ENCODE results near the gene KCNT2.

The KCNT2 gene

GRCh38 chr1:196450143-196451095 lies 157.8 kb downstream of the KCNT2 start:
- no peak for TF ChIP-seq CTCF (IDR thresholded peaks at IDR 0.05; ENCODE audit: low read depth, low read length)
- TF ChIP-seq EZH2phosphoT487 (IDR thresholded peaks at IDR 0.05; ENCODE audit: low read depth): no peak
- Histone ChIP-seq H3K9ac (ENCODE audit: low read length) (no peak overlapping the region), H3K27ac (ENCODE audit: low read length) (no peak overlapping the region), H3K27me3 (ENCODE audit: low read depth, low read length) (no peaks in the 10 kb centered on the region), H3K4me2 (ENCODE audit: low read length) (no peak overlapping the region), H3K4me1 (ENCODE audit: low read length) (no peaks in the 10 kb centered on the region), H3K36me3 (replicated peaks; ENCODE audit: low read depth, low read length) (no peaks in the 10 kb centered on the region), H3K4me3 (ENCODE audit: low read length) (no peak overlapping the region), H2AFZ (ENCODE audit: low read depth, low read length) (no peak overlapping the region), H4K20me1 (ENCODE audit: insufficient read depth, low read length) (no peaks in the 10 kb centered on the region), H3K79me2 (ENCODE audit: low read length) (no peaks in the 10 kb centered on the region), H3K9me3 (ENCODE audit: insufficient read depth, low read length) (no peaks in the 10 kb centered on the region)

- H3K9ac ChIP-seq (ENCODE audit: low read length): no peak overlapping the region
- no peaks in the 10 kb centered on the region for H3K27me3 ChIP-seq (ENCODE audit: low read depth, low read length)
- no peak overlapping the region for H3K27ac ChIP-seq (ENCODE audit: low read length)
- TF ChIP-seq CTCF (IDR thresholded peaks at IDR 0.05; ENCODE audit: low read depth, low read length) (no peak), EZH2phosphoT487 (IDR thresholded peaks at IDR 0.05; ENCODE audit: low read depth) (no peak)
- H3K9me3 ChIP-seq (ENCODE audit: insufficient read depth, low read length): no peaks in the 10 kb centered on the region
- no peaks in the 10 kb centered on the region for H3K4me1 ChIP-seq (ENCODE audit: low read length)
- H3K79me2 ChIP-seq (ENCODE audit: low read length): no peaks in the 10 kb centered on the region
- H3K4me2 ChIP-seq (ENCODE audit: low read length): no peak overlapping the region
- no peak overlapping the region for H3K4me3 ChIP-seq (ENCODE audit: low read length)
- H4K20me1 ChIP-seq (ENCODE audit: insufficient read depth, low read length): no peaks in the 10 kb centered on the region
- no peak overlapping the region for H2AFZ ChIP-seq (ENCODE audit: low read depth, low read length)
- no peaks in the 10 kb centered on the region for H3K36me3 ChIP-seq (replicated peaks; ENCODE audit: low read depth, low read length)
These were observed 158.8 kb downstream of the KCNT2 start for GRCh38 chr1:196449460-196449859.

- H3K36me3 ChIP-seq (replicated peaks; ENCODE audit: low read depth, low read length): no peaks in the 10 kb centered on the region
- H3K27me3 ChIP-seq (ENCODE audit: low read depth, low read length): no peaks in the 10 kb centered on the region
- H3K4me1 ChIP-seq (ENCODE audit: low read length): no peaks in the 10 kb centered on the region
- H2AFZ ChIP-seq (ENCODE audit: low read depth, low read length): no peak overlapping the region
- H4K20me1 ChIP-seq (ENCODE audit: insufficient read depth, low read length): no peaks in the 10 kb centered on the region
- no peaks in the 10 kb centered on the region for H3K9me3 ChIP-seq (ENCODE audit: insufficient read depth, low read length)
- H3K27ac ChIP-seq (ENCODE audit: low read length): no peak overlapping the region
- no peak overlapping the region for H3K4me3 ChIP-seq (ENCODE audit: low read length)
- no peak for TF ChIP-seq EZH2phosphoT487 (IDR thresholded peaks at IDR 0.05; ENCODE audit: low read depth)
- TF ChIP-seq CTCF (IDR thresholded peaks at IDR 0.05; ENCODE audit: low read depth, low read length): no peak
- H3K4me2 ChIP-seq (ENCODE audit: low read length): no peak overlapping the region
- H3K9ac ChIP-seq (ENCODE audit: low read length): no peak overlapping the region
- no peaks in the 10 kb centered on the region for H3K79me2 ChIP-seq (ENCODE audit: low read length)
These were observed 162.5 kb downstream of the KCNT2 start for GRCh38 chr1:196445775-196446174.

DNA sequence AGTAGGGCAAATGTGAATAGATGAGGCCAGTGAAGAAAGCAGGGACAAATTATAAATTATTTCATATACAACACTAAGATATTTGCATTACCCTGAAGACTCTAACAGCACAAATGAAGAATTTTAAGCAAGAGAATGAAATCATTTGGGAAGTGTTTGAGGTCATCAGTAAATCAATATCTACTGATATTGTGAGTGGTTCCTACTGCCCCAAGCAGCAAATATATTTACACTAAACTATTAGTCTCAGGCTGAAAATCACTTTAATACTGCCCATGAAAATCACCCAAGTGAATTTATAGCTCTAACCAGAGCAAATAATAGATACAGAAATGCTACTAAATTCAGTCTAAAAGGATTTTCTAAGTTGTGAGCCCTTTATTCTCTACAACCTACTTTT lies 163.6 kb downstream of the KCNT2 start:
- TF ChIP-seq CTCF (IDR thresholded peaks at IDR 0.05; ENCODE audit: low read depth, low read length) (no peak), EZH2phosphoT487 (IDR thresholded peaks at IDR 0.05; ENCODE audit: low read depth) (no peak)
- no peaks in the 10 kb centered on the region for H4K20me1 ChIP-seq (ENCODE audit: insufficient read depth, low read length)
- H2AFZ ChIP-seq (ENCODE audit: low read depth, low read length): no peak overlapping the region
- H3K27me3 ChIP-seq (ENCODE audit: low read depth, low read length): no peaks in the 10 kb centered on the region
- H3K4me2 ChIP-seq (ENCODE audit: low read length): no peak overlapping the region
- H3K9ac ChIP-seq (ENCODE audit: low read length): no peak overlapping the region
- no peaks in the 10 kb centered on the region for H3K9me3 ChIP-seq (ENCODE audit: insufficient read depth, low read length)
- H3K4me3 ChIP-seq (ENCODE audit: low read length): no peak overlapping the region
- H3K4me1 ChIP-seq (ENCODE audit: low read length): no peaks in the 10 kb centered on the region
- H3K36me3 ChIP-seq (replicated peaks; ENCODE audit: low read depth, low read length): no peaks in the 10 kb centered on the region
- H3K27ac ChIP-seq (ENCODE audit: low read length): no peak overlapping the region
- H3K79me2 ChIP-seq (ENCODE audit: low read length): no peaks in the 10 kb centered on the region

Data from OCI-LY3 (cell line).